Karpas-422 (cell line): ENCODE measurements around the gene MSRB3. TPM values are rescaled to one million over a fixed set of nuclear protein-coding genes. Genes with fewer than 3 reads are reported as not detected.

Experiments
- DNase-seq: peaks from one replicate; pipeline ENCODE4 v3.0.0-alpha.2; 2015
- H2AFZ ChIP-seq: fragments of 200-600 bp; sonication (generic); 2 replicates; pipeline ENCODE4 v1.6.1; 2014; ENCODE audit warnings: antibody characterized with exemption, low read length, mixed read lengths
- H3K27ac ChIP-seq: fragments of 200-600 bp; sonication (generic); 2 replicates; pipeline ENCODE4 v1.5.1; 2014; ENCODE audit warnings: mild to moderate bottlenecking, low read length, moderate library complexity
- H3K27me3 ChIP-seq: fragments of 200-600 bp; sonication (generic); 2 replicates; pipeline ENCODE4 v1.6.1; 2014; ENCODE audit warnings: low read length, mixed read lengths
- H3K36me3 ChIP-seq: fragments of 200-600 bp; sonication (generic); 2 replicates; pipeline ENCODE4 v1.6.1; 2014; ENCODE audit warnings: low read length, mixed read lengths; ENCODE audit not compliant: insufficient read depth
- H3K4me1 ChIP-seq: fragments of 200-600 bp; sonication (generic); 2 replicates; pipeline ENCODE4 v1.6.1; 2014; ENCODE audit warnings: mild to moderate bottlenecking, low read length, mixed read lengths
- H3K4me2 ChIP-seq: fragments of 200-600 bp; sonication (generic); 2 replicates; pipeline ENCODE4 v1.6.1; 2014; ENCODE audit warnings: low read length, low read depth, mild to moderate bottlenecking; ENCODE audit not compliant: poor library complexity, severe bottlenecking
- H3K4me3 ChIP-seq: fragments of 200-600 bp; sonication (generic); 2 replicates; pipeline ENCODE4 v1.5.1; 2014; ENCODE audit warnings: mild to moderate bottlenecking, antibody characterized with exemption, low read length, mixed read lengths
- H3K79me2 ChIP-seq: fragments of 200-600 bp; sonication (generic); 2 replicates; pipeline ENCODE4 v1.6.1; 2014; ENCODE audit warnings: mild to moderate bottlenecking, low read length, mixed read lengths
- H3K9ac ChIP-seq: fragments of 200-600 bp; sonication (generic); 2 replicates; pipeline ENCODE4 v1.6.0; 2014; ENCODE audit warnings: low read length
- H3K9me2 ChIP-seq: fragments of 200-600 bp; sonication (generic), shearing (Covaris generic); replicated peaks from 2 replicates; pipeline ENCODE4 v1.6.0; 2014; ENCODE audit warnings: mild to moderate bottlenecking, low read length, moderate library complexity; ENCODE audit not compliant: insufficient read depth
- H3K9me3 ChIP-seq: fragments of 300-700, 200-600 bp; sonication (generic); 2 replicates; pipeline ENCODE4 v1.6.1; 2014; ENCODE audit warnings: low read length, mixed read lengths
- H4K20me1 ChIP-seq: fragments of 200-600 bp; sonication (generic); 2 replicates; pipeline ENCODE4 v1.6.1; 2014; ENCODE audit warnings: mild to moderate bottlenecking, antibody characterized with exemption, low read length, low read depth; ENCODE audit not compliant: insufficient read depth
- total RNA-seq: library from RNA; depleted of rRNA; stranded (reverse); fragments of >200 nt; shearing (Covaris generic); gene quantifications from 2 replicates; pipeline ENCODE4 v1.2.3, GENCODE V29; 2014; ENCODE audit warnings: low replicate concordance; rRNA removed

The MSRB3 gene
- not detected in 2 replicates for total RNA-seq

DNA sequence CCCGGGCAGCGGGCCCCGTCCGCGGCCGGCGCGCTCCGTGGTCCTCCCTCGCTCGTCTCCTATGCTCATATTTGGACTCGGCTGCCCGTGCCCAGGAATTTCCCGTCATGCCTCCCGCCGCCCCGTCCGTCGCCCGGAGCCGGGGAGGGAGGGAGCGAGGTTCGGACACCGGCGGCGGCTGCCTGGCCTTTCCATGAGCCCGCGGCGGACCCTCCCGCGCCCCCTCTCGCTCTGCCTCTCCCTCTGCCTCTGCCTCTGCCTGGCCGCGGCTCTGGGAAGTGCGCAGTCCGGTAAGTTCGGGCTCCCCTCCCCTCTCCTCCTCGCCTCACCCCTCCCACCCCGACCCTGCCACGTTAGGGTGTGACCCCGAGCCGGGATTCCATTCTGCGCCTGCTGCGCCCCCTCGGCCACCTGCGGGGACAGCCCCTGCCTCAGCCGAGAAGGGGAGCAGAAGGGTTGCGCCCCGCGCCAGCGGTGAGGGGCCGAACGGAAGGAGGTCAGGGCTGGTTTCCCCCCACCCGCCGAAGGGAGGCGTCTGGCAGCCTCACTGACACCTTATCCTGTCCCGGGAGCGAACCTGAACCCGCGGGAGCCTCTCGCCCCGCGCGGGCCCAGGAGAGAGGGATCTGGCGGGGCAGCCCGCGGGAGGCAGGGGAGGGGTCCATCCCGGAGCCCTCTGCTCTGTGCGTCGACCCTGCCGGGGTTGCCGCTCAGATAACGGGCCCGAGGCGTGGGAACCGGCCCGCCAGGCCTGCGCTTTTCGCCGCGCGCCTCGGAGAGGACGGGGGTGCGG lies at the start of gene MSRB3:
TSS of gene MSRB3 (plus strand) at position 108 of the 793 bp plus-strand sequence. CDS start 29,897 bp downstream, outside the sequence.
- H3K4me3 ChIP-seq: peak within 1 kb of the TSS; percentile 53
- peak within 1 kb of the TSS; percentile 70 for H3K4me2 ChIP-seq
- DNase-seq: no peak
- H3K36me3 ChIP-seq: no peaks in the 10 kb centered on the region
- H3K9ac ChIP-seq: peak within 1 kb of the TSS; percentile 39
- no peaks in the 10 kb centered on the region; the same call in 1 of the 2 replicates for H3K27me3 ChIP-seq
- no peak within 1 kb of the TSS for H2AFZ ChIP-seq
- H3K9me2 ChIP-seq: no peaks in the 10 kb centered on the region
- no peaks in the 10 kb centered on the region for H3K79me2 ChIP-seq
- H4K20me1 ChIP-seq: no peaks in the 10 kb centered on the region
- no peaks in the 10 kb centered on the region for H3K9me3 ChIP-seq
- no peaks in the 10 kb centered on the region; the same call in 1 of the 2 replicates for H3K4me1 ChIP-seq
- no peak within 1 kb of the TSS for H3K27ac ChIP-seq

DNA sequence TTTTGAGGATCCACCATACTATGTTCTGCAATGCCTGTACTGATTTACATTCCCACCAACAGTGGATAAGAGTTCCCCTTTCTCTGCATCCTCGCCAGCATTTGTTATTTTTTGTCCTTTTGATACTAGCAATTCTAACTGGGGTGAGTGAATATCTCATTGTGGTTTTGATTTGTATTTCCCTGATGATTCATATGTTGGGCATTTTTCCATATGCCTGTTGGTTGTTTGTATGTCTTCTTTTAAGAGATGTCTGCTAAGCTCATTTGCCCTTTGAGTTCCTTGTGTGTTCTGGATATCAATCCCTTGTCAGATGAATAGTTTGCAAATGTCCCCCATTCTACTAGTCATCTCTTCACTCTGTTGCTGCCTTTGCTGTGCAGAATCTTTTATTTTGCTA lies 49.0 kb upstream of the MSRB3 start:
- H3K79me2 ChIP-seq: peaks cover 84% of the 10 kb centered on the region

DNA sequence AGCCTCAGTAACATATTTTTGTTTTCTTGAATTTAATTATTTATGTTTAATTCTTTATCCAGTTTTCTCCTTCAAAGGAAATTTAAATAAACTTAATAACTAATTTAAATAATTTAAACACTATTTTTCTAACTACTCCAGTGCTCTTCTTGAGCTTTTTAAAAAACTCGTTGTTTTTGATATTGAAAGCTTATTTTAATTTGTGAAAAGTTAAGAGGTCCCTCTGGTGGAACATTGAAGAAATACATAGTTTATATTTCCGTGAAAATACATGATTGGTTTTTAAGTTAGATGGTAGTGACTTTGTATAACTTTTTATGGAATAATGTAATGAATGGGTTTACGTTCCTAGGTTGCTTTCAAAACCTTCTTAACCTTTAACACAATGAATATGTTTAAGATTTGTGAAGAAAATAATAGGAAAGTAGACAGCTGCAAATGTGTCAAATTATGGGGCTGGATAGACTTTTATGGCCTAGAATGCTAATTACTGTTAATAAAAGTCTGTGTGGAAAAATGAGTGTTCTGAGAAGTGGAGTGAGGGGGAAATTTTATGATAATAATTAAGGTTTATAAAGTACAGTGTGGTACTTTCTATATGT lies 45.9 kb upstream of the MSRB3 start:
- H3K79me2 ChIP-seq: peaks cover 75% of the 10 kb centered on the region
- no peak overlapping the region for H3K9ac ChIP-seq
- H3K4me3 ChIP-seq: no peak overlapping the region
- no peak overlapping the region; the same call in 1 of the 2 replicates for H3K27ac ChIP-seq
- H2AFZ ChIP-seq: no peak overlapping the region
- H3K4me2 ChIP-seq: peak overlapping the region; percentile 40
- 0 out of 2 replicates have a peak, but pooled peaks cover 10% of the 10 kb centered on the region for H3K36me3 ChIP-seq
- H3K9me2 ChIP-seq: no peaks in the 10 kb centered on the region
- H3K4me1 ChIP-seq: peaks cover 5% of the 10 kb centered on the region
- no peaks in the 10 kb centered on the region for H4K20me1 ChIP-seq
- peaks cover 4% of the 10 kb centered on the region for H3K9me3 ChIP-seq
- peak; percentile 76 for DNase-seq
- no peaks in the 10 kb centered on the region for H3K27me3 ChIP-seq

More for the DNA sequence above, 49.0 kb upstream of the MSRB3 start:
- no peak overlapping the region for H3K27ac ChIP-seq
- peaks cover 5% of the 10 kb centered on the region for H3K4me1 ChIP-seq
- H2AFZ ChIP-seq: no peak overlapping the region
- H3K4me3 ChIP-seq: no peak overlapping the region
- H3K9me2 ChIP-seq: no peaks in the 10 kb centered on the region
- H3K36me3 ChIP-seq: 0 out of 2 replicates have a peak, but pooled peaks cover 18% of the 10 kb centered on the region
- no peak overlapping the region for H3K4me2 ChIP-seq
- peaks cover 4% of the 10 kb centered on the region for H3K9me3 ChIP-seq
- H4K20me1 ChIP-seq: no peaks in the 10 kb centered on the region
- no peaks in the 10 kb centered on the region for H3K27me3 ChIP-seq
- no peak for DNase-seq
- no peak overlapping the region for H3K9ac ChIP-seq

DNA sequence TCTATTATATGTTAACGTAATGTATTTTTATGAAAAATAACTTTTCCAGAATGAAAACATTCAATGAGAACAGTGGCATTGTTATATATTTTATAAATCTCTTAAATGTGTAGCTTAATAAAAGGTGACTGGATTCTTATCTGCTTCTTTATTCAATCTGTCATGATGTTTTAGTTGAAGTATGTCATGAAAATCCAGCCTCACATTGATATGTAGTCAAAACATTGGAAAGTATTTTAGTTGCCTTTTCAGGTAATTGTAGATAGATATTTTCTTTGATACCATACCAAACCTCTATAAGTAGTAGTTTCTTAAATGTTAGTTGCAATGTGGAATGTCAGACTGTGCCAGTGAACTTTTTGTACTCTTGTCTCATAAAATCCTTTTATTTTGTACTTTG lies 41.3 kb upstream of the MSRB3 start:
- Histone ChIP-seq H3K9ac (no peak overlapping the region), H3K9me3 (no peaks in the 10 kb centered on the region), H3K79me2 (peaks cover 49% of the 10 kb centered on the region), H3K36me3 (peaks cover 16% of the 10 kb centered on the region; the same call in 1 of the 2 replicates), H4K20me1 (no peaks in the 10 kb centered on the region), H2AFZ (no peak overlapping the region), H3K4me1 (peaks cover 1% of the 10 kb centered on the region), H3K4me2 (no peak overlapping the region), H3K27me3 (no peaks in the 10 kb centered on the region), H3K4me3 (no peak overlapping the region), H3K9me2 (no peaks in the 10 kb centered on the region), H3K27ac (no peak overlapping the region)
- no peak for DNase-seq

DNA sequence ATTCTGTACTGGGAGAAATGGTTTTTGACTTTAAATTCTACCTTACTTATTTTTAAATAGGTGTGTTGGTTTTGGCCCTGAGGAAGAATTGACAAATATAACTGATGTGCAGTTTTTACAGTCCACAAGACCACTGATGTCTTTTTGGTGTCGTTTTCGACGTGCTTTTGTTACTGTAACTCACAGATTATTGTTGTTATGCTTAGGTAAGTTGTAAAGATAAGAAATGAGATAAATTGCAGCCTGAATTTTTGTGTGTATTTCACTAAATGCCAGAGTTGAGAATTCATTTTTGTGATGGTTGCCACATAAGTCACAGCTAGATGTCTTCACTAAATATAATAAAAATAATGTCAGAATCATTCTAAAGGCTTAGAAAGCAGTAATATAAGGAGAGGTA lies 39.9 kb upstream of the MSRB3 start:
- Histone ChIP-seq H4K20me1 (no peaks in the 10 kb centered on the region), H3K27ac (no peak overlapping the region), H3K4me3 (no peak overlapping the region), H3K9me3 (no peaks in the 10 kb centered on the region), H3K36me3 (peaks cover 16% of the 10 kb centered on the region; the same call in 1 of the 2 replicates), H3K27me3 (no peaks in the 10 kb centered on the region), H3K4me1 (no peaks in the 10 kb centered on the region), H3K9ac (no peak overlapping the region), H3K4me2 (no peak overlapping the region), H2AFZ (no peak overlapping the region), H3K79me2 (peaks cover 37% of the 10 kb centered on the region), H3K9me2 (no peaks in the 10 kb centered on the region)
- DNase-seq: no peak

DNA sequence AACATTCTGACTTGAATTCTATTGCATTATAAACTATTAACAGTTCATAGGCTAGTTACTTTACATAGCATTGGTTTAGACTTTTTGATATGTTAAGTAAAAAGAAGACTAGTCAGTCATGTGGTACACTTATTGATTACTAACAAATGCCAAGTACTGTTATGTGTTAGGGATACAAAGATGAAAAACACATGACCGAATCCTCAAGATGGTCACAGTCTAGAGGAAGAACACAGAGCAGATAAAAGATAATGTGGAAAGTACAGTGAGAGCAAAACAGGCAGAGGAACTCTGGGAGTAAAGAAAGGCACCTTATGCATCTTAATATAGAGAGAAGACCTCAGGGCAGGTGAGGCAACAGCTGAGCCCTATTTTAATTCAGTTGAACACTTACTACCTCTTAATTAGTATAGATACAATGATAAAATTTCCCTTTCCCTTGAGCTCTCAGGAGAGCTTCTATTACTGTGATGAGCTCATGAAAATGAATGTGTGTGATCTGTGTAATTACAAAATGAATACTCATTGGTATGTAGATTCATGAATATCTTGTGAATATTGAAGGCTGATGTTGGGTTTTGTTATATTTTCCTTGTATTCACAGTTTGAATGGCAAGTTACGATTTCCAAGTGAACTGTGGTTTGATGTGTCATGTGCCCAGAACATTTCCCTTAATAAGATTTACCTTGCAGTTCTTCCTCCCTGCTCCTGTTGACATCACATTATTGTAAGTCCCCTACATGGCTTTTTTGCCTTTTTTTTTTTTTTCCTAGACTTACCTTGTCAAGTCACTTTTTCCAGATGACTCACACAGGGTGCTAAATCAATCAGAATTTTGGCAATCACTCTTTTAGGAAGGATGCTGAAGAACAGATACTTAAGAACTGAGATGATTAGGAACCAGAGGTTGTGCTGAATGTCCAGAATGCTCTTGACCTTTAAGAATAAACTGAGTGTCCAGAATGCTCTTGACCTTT lies 29.5 kb upstream of the MSRB3 start:
- Histone ChIP-seq H3K36me3 (peaks cover 22% of the 10 kb centered on the region; the same call in 1 of the 2 replicates), H3K9ac (no peak overlapping the region), H3K9me2 (no peaks in the 10 kb centered on the region), H3K9me3 (no peaks in the 10 kb centered on the region), H3K4me3 (no peak overlapping the region), H3K4me1 (no peaks in the 10 kb centered on the region), H4K20me1 (no peaks in the 10 kb centered on the region), H3K4me2 (no peak overlapping the region), H2AFZ (no peak overlapping the region), H3K79me2 (no peaks in the 10 kb centered on the region), H3K27ac (no peak overlapping the region), H3K27me3 (no peaks in the 10 kb centered on the region)
- DNase-seq: no peak

DNA sequence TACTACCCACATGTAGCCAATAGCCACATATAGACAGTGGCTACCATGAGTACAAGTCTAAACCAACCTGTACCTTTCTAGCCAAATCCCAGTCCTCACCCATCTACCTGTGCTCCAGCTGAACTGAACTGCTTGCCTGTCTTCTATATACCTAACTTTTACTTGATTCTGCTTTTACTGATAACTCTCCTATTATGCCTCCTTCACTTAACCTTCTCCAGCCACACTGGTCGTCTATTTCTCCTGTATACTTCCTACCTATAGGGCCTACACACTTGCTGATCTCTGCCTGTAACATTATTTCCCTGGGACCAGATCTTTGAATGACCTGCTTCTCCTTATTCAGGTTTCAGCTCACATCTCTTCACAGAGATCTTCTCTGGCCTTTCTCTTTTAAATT lies 26.0 kb upstream of the MSRB3 start:
- H3K27ac ChIP-seq: no peak overlapping the region
- no peaks in the 10 kb centered on the region for H3K9me3 ChIP-seq
- no peaks in the 10 kb centered on the region for H3K4me1 ChIP-seq
- no peaks in the 10 kb centered on the region for H3K9me2 ChIP-seq
- no peak overlapping the region for H3K4me2 ChIP-seq
- no peaks in the 10 kb centered on the region for H3K79me2 ChIP-seq
- H3K27me3 ChIP-seq: no peaks in the 10 kb centered on the region
- no peak for DNase-seq
- no peaks in the 10 kb centered on the region for H4K20me1 ChIP-seq
- H3K9ac ChIP-seq: no peak overlapping the region
- H3K36me3 ChIP-seq: peaks cover 12% of the 10 kb centered on the region; the same call in 1 of the 2 replicates
- H2AFZ ChIP-seq: no peak overlapping the region
- no peak overlapping the region for H3K4me3 ChIP-seq
